OCI-LY7 (cell line): ENCODE results near the gene KCNJ16. TPM values are rescaled to one million over a fixed set of nuclear protein-coding genes. Genes with fewer than 3 reads are reported as not detected.

Source experiments
- BruUV-seq: library from RNA; stranded (reverse); fragments of 400-500 nt; replicated peaks from 2 replicates; lab custom pipeline; 2021; lab: Mats Ljungman, UMichigan
- CTCF ChIA-PET: fragments of 300-600 bp; sonication (Branson Sonifier 250); formaldehyde crosslinking; loops from one replicate; lab custom pipeline; 2022; ENCODE audit warnings: antibody characterized with exemption; ENCODE audit not compliant: unreplicated experiment; lab: Charles Lee
- POLR2A ChIA-PET: fragments of 300-600 bp; sonication (Branson Sonifier 250); formaldehyde crosslinking; loops from one replicate; lab custom pipeline; 2022; ENCODE audit warnings: antibody characterized with exemption; lab: Charles Lee
- DNase-seq: peaks from one replicate; pipeline ENCODE4 v3.0.0-alpha.2; 2015; ENCODE audit warnings: low spot score
- H2AFZ ChIP-seq: fragments of 200-600 bp; sonication (generic), shearing (Covaris generic); 2 replicates; pipeline ENCODE4 v1.6.1; 2014; ENCODE audit warnings: mild to moderate bottlenecking, antibody characterized with exemption, low read length, moderate library complexity
- H3K27ac ChIP-seq: fragments of 200-600 bp; sonication (generic); 2 replicates; pipeline ENCODE4 v1.5.1; 2014; ENCODE audit warnings: mixed run types, low read depth, mild to moderate bottlenecking, moderate library complexity, low read length, inconsistent platforms; ENCODE audit not compliant: poor library complexity, severe bottlenecking
- H3K36me3 ChIP-seq: fragments of 200-600 bp; sonication (generic); 2 replicates; pipeline ENCODE4 v1.6.1; 2014; ENCODE audit warnings: mild to moderate bottlenecking, antibody characterized with exemption, low read length, moderate library complexity, mixed read lengths; ENCODE audit not compliant: insufficient read depth
- H3K4me1 ChIP-seq: fragments of 200-600 bp; sonication (generic); 2 replicates; pipeline ENCODE4 v1.5.1; 2014; ENCODE audit warnings: mild to moderate bottlenecking, low read length; ENCODE audit not compliant: insufficient read depth, poor library complexity, severe bottlenecking
- H3K4me2 ChIP-seq: fragments of 200-600 bp; sonication (generic); 2 replicates; pipeline ENCODE4 v1.6.1; 2014; ENCODE audit warnings: mild to moderate bottlenecking, low read length
- H3K4me3 ChIP-seq: fragments of 200-600 bp; sonication (generic); 2 replicates; pipeline ENCODE4 v1.5.1; 2014; ENCODE audit warnings: mild to moderate bottlenecking, low read depth, low read length; ENCODE audit not compliant: poor library complexity, severe bottlenecking
- H3K79me2 ChIP-seq: fragments of 200-600 bp; sonication (generic); 2 replicates; pipeline ENCODE4 v1.6.1; 2016; ENCODE audit warnings: low read depth, mild to moderate bottlenecking, low read length, moderate library complexity, mixed read lengths; ENCODE audit not compliant: insufficient read depth
- H3K9me2 ChIP-seq: fragments of 200-600 bp; sonication (generic); 2 replicates; pipeline ENCODE4 v1.6.1; 2016; ENCODE audit warnings: mild to moderate bottlenecking, low read length, mixed read lengths; ENCODE audit not compliant: insufficient read depth
- H3K9me3 ChIP-seq: fragments of 200-600 bp; sonication (generic); 2 replicates; pipeline ENCODE4 v1.6.1; 2014; ENCODE audit warnings: mild to moderate bottlenecking, mixed run types, low read length, mixed read lengths
- H4K20me1 ChIP-seq: fragments of 200-600 bp; sonication (generic); 2 replicates; pipeline ENCODE4 v1.6.1; 2014; ENCODE audit warnings: mild to moderate bottlenecking, antibody characterized with exemption, low read length, moderate library complexity, mixed read lengths; ENCODE audit not compliant: insufficient read depth
- CTCF ChIP-seq: fragments of 200-600 bp; sonication (generic); conservative IDR thresholded peaks from 2 replicates; pipeline ENCODE4 v1.5.1; 2014; ENCODE audit warnings: mild to moderate bottlenecking, antibody characterized with exemption, low read length, moderate library complexity, mixed read lengths
- EZH2phosphoT487 ChIP-seq: fragments of 200-600 bp; sonication (generic); IDR thresholded peaks from 2 replicates; pipeline ENCODE4 v1.6.1; 2018; ENCODE audit warnings: low read depth, borderline replicate concordance, mild to moderate bottlenecking, mixed run types, antibody characterized with exemption, low read length, moderate library complexity, mixed read lengths
- intact Hi-C: fragments of 100-400 bp; cut with micrococcal nuclease; formaldehyde crosslinking; loops from one replicate; pipeline ENCODE4 v1.10.0; 2022; ENCODE audit not compliant: unreplicated experiment
- total RNA-seq, 2 experiments: library from RNA; depleted of rRNA in 1 of 2; stranded (reverse); fragments of >200 nt in 1 of 2; shearing (Covaris generic) in 1 of 2; gene quantifications; 2 replicates each; pipeline ENCODE4 v1.2.3, GENCODE V29; 2014 to 2022

Gene KCNJ16
- total RNA-seq, 2 experiments from 2014 or later, result not detected

DNA sequence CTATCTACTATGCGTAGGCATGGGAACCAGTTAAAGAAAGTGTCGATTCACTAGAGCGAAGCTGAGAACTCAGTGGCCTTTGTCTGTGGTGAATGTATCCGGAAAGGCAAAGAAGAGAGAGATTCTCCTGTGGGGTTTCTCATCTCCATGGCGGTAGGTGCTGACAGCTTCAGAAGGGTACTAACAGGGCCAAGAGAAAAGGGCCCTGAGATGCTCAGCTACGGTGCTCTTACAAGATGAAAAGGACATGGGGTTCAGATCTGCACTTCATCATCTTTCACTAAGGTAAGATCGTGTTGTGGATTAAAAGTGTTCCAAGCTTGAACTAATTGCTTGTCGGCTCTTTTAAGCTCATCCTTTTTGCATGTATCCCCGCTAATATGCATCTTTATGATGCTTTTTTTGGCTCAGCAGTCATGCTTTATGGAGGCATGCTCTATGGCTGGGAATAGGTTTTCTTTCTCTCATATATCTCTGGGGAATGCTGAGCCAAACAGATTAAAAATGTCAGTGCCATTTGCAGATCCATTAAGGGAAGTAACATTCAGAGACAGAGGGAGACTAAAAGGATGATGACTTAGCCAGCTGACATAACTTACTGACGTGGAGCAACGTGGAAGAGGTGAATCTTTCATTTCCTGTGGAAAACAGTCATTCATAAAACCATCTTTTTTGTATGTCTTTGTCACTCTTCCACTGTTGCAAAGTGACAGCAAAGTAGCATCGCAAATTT is 29.9 kb downstream of the KCNJ16 start:
- Histone ChIP-seq H3K79me2 (no peaks in the 10 kb centered on the region), H2AFZ (no peak overlapping the region), H3K4me1 (peaks cover 4% of the 10 kb centered on the region), H3K9me2 (no peaks in the 10 kb centered on the region), H3K4me3 (no peak overlapping the region), H3K36me3 (no peaks in the 10 kb centered on the region), H3K4me2 (peak overlapping the region; percentile 22; the same call in 1 of the 2 replicates), H3K9me3 (no peaks in the 10 kb centered on the region), H3K27ac (no peak overlapping the region), H4K20me1 (no peaks in the 10 kb centered on the region)
- BruUV-seq, result no TSS peak
- POLR2A ChIA-PET, result interaction anchor here (0.6 to 1.7 kb wide), 5 partner anchors 10 to 582 kb away, joined by 3 to 5 read pairs (median 4); no protein-coding TSS in a partner anchor
- TF ChIP-seq EZH2phosphoT487 (no peak), CTCF (no peak)
- intact Hi-C loops, result no loop called here
- CTCF ChIA-PET, result no interaction called here
- DNase-seq, result no peak

GRCh38 chr17:70105641-70106040 is 30.6 kb downstream of the KCNJ16 start:
- H3K4me3 ChIP-seq, result no peak overlapping the region
- H4K20me1 ChIP-seq, result no peaks in the 10 kb centered on the region
- no peaks in the 10 kb centered on the region for H3K36me3 ChIP-seq
- CTCF ChIA-PET, result no interaction called here
- H3K9me2 ChIP-seq, result no peaks in the 10 kb centered on the region
- no peak for DNase-seq
- POLR2A ChIA-PET, result interaction anchor here (0.5 to 1.7 kb wide), 3 partner anchors 26 to 1618 kb away, joined by 3 to 5 read pairs (median 3); no protein-coding TSS in a partner anchor
- no peak for TF ChIP-seq EZH2phosphoT487
- no peak for TF ChIP-seq CTCF
- no peaks in the 10 kb centered on the region for H3K9me3 ChIP-seq
- H3K79me2 ChIP-seq, result no peaks in the 10 kb centered on the region
- no TSS peak for BruUV-seq
- no peak overlapping the region for H3K4me2 ChIP-seq
- no peak overlapping the region for H2AFZ ChIP-seq
- intact Hi-C loops, result no loop called here
- H3K27ac ChIP-seq, result no peak overlapping the region
- peaks cover 4% of the 10 kb centered on the region for H3K4me1 ChIP-seq

- ChIA-PET POLR2A (interaction anchor here (0.5 to 1.7 kb wide), 3 partner anchors 17 to 352 kb away, joined by 3 to 5 read pairs (median 3); no protein-coding TSS in a partner anchor), CTCF (no interaction called here)
- Histone ChIP-seq H3K9me3 (no peaks in the 10 kb centered on the region), H3K27ac (no peak overlapping the region), H3K36me3 (no peaks in the 10 kb centered on the region), H4K20me1 (no peaks in the 10 kb centered on the region), H3K79me2 (no peaks in the 10 kb centered on the region), H3K9me2 (no peaks in the 10 kb centered on the region), H3K4me2 (peak overlapping the region; percentile 12; the same call in 1 of the 2 replicates), H3K4me1 (peaks cover 4% of the 10 kb centered on the region), H3K4me3 (no peak overlapping the region), H2AFZ (no peak overlapping the region)
- intact Hi-C loops, result no loop called here
- TF ChIP-seq EZH2phosphoT487 (no peak), CTCF (no peak)
- BruUV-seq, result no TSS peak
- no peak for DNase-seq
Observed at GRCh38 chr17:70106551-70106950, 31.5 kb downstream of the KCNJ16 start.
